Activated CD8-positive, alpha-beta memory T cell treated with anti-CD3 and anti-CD28 coated beads for 1 hour (primary cell): Measurements from ENCODE around the gene IQCE.
"Not testable (repeated sequence)": the region's sequence is repeated elsewhere in the genome, so short reads cannot be mapped to it uniquely, and the experiment has no call there.

Experiments
- DNase-seq, 2 donors: peaks; one replicate each; pipeline ENCODE4 v3.0.0-alpha.2; 2020; ENCODE audit warnings: low read depth in 1 of 2; ENCODE audit errors: extremely low read depth in 1 of 2

Gene IQCE

DNA sequence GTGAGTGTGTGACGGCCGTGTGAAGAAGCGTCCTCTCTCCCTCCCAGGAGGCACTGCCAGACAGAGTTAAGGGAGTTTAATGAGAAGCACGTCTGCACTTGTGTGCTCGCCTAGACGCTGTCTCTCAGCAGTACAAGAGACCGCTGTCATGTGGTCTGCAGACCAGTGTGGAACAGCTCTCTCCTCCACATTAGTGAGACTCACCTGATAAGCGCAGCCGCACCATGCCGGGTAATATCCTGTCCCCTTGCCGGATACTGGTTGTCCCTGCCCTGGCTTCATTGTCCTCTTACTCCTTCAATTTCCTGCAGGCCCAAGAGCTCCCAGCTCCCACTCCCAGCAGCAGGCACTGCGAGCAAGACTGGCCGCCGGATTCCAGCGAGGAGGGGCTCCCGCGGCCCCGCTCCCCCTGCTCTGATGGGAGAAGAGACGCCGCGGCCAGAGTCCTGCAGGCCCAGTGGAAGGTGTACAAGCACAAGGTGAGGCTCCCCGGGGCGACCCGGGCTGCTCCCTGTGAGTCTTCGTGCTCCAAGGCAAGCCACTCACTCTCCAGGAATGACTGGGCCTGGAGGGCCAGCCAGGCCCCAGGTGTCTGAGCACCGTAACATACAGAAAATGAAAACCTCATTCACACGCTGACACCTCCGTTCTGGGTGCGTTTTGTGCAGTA lies 39.5 kb downstream of the IQCE start:
- no peak for DNase-seq

DNA sequence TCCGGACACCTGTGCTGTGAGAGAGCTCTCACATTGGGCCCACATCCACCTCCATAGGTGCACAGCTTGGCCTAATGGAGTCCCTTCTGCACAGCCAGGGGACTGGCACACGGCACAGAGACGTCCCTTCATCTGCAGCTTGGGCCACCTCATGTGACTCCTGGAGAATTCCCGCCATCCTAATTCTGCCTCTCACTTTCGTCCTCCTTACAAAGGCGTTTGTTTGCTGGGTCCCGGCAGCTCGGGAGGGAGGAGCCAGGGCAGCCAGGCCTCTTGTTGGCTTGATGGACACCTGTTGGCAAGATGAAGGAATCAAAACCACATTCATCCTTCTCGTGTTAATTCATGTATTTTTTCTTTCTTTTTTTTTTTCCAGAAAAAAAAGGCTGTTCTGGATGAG lies 42.3 kb downstream of the IQCE start:
- DNase-seq, result no peak

DNA sequence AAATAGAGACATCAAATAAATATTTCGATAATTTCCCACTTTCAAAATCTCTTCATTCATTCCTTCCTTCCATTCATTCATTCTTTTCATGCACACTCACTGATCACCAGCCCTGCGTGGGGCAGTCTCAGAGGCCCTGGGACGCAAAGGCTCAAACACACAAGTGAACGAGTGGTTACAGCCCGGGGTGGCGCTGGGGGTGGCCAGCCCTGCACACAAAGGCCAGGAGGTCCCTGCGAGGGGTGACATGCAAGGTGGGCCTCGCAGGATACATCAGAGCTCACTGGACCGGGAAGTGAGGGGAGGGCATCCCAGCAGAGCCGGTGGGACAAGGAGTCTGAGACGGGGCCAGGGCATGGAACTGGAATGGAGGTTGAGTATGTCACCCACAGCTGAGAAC lies 43.1 kb downstream of the IQCE start:
- DNase-seq, result no peak

DNA sequence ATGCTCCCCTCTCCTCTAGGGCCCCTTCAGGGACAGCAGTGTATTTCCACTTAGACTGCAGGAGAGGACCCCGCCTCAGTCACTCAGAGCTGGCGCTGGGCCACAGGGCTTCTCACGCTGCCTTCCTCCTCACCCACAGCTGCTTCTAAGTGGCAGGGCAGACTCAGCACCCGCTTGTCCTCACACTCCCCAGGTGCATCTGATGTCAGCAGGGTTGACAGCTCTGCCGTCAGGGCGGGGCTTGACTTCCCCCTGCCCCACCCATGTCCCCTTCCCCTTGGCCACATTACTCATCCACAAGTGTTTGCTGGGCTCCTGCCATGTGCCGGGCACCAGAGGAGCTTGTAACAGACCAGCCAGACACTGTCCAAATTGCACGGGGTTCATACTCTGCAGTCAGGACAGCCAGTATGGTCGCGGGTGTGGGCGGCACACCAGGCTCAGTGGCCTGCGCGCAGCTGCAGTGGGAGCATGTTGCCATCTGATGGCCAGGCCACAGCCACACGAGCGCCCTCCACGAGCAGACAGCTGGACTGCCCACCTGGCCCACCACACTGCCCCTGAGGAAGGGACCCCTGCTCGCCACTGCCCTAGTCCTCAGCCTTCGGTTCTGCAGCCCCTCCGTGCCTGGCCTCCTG lies 43.7 kb downstream of the IQCE start:
- DNase-seq, result no peak

DNA sequence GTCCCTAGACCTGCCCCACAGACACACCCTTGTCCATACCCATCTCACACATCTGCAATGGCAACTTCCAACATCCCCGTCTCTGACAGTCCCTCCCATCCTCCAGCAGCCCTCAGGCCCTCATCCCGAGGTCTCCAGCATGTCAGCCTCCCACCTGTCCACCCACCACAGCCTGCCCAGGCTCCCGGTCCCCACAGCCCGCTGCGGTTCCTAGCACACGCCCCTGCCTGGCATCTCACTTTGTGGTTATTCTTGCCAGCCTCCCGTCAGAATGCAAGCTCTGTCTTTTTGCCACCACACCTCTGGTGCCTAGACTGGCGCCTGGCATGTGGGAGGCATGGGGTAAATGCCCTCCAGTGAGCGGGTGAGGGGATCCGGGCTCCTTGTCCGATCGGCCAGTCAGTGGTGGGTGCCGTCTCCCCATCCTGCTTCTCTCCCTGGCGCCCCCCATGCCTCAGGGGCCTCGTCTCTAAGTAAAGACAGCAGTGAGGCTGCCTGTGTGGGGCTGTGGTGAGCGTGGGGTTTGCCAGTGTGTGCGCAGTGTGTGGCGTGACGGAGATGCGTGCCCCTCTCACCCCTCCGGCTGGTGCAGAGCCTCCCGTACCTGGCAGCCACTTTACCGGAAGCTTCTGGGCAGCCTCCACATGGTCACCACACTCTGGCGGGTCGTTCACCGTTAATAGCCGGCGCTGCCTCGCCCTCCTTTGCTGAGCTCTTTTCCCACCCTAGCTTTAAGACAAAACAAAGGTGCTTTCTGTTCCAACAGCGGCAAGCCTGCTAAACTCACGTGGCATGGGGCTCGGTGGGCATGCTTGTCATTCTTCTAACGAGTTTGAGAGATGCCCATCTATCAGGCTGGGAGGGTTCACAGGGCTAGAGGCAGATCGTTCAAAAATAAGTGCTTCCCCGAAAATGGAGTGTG lies 44.5 kb downstream of the IQCE start:
- no peak for DNase-seq

DNA sequence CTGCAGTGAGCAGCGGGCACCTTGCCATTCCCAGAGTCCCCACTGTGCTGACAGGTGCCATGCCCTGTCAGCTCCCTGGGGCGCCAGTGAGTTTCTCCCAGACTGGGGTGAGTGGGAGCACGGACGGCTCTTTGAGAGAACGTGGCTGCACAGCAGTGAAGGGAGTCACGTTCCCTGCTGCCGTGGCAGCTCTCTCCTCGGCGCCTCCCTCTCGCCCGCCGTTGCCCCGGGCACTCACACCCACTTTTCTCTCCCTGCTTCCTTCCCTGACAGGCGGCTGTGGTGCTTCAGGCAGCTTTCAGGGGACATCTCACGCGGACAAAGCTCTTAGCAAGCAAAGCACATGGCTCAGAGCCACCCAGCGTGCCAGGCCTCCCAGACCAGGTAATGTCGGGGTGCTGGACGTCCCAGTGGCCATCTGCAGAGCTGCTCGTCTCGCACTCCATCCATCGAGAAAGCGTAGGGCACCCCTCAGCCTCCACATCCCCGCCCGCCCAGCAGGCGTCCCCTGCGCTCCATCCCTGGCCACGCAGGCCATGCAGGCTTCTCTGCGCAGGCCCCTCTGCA lies 45.9 kb downstream of the IQCE start:
- no peak for DNase-seq

DNA sequence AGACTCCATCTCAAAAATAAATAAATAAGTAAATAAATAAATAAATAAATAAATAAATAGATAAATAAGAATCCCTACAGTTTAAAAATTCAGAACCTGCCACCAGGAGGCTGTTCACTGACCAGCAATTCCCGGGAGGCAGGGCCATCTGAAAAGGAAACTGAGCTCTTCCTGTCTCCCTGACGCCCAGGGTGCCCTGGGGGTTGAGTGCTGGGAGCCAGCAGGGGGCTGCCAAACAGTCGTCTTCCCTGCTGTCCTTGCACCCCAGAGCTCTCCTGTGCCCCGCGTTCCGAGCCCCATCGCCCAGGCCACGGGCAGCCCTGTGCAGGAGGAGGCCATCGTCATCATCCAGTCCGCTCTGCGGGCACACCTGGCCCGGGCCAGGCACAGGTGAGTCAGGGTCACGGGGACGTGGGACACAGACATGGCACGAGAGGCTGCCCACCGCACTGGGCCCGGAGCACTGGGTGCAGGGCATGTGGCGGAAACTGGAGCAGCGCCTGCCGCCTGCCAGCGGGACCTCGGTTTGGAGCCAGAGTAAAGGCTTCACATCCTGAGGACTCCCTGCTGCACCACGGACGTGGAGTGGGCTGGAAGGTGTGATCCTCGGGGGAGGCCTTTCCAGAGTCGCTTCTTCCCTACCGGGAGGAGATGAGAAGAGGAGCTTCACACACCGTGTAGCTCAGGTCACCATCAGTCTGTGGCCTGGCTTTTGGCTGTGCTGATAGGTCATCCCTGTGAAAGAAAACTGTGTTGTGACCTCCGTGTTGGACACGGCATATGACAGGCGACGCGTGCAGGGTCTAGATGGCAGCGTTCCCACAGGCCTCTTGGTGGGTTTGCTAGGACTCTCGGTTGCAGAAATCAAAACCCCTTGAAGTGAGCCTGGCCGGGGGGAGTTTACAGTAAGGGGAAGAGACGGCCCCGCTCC lies 47.1 kb downstream of the IQCE start:
- no peak for DNase-seq

DNA sequence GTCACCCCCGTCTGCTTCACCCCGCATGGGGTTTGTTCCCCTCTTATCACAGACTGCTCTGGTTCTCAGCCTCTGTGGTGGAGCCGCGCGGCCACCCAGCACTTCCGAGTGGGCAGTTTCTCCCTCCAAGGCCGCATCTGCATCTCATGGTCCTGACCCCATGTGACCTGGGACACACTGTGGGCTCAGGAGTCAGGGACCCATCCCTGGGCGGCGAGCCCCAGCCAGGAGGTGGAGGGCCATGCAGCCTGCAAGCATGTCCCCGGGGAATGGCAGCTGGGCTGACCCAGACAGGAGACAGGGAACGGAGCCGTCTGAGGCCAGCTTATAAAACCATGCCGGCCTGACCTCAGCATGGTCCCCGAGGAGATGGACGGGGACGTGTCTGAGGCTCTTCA lies 47.8 kb downstream of the IQCE start:
- no peak for DNase-seq

DNA sequence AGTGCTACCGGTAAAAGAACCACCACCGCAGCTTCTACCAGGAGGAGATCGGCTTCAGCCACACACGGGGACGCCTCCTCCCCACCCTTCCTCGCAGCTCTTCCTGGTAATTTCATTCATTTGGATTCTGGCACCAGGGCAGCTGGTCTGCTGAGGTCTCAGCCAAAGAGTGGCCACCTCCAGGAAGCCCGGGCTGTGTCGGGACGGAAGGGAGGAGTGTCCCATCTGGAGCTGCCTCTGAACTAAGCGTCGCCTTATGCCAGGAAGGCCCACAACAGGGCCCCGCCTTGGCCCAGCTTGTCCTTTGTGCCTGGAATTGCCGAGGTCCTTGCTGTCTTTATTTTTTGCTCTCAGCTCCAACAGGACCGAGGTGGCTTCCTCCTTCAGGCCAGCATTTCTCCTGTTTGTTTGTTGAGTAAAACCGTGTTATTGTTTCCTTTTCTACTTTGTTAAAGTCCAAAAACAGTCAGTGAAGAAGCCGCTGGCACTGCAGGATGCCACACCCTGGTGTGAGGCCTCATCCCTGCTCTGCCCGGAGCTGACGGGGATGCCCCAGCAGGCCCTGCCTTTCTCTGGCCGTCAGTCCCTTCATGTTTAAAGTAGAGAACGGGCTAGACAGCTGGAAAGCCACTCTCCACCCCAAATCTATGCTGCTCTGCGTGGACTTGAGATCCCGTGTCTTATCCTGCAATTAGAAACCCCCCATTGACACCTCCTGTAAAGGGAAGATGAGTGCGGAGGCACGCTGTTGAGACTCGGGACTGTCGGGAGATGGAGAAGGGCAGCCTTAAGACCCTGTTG lies 48.5 kb downstream of the IQCE start:
- DNase-seq, result no peak

DNA sequence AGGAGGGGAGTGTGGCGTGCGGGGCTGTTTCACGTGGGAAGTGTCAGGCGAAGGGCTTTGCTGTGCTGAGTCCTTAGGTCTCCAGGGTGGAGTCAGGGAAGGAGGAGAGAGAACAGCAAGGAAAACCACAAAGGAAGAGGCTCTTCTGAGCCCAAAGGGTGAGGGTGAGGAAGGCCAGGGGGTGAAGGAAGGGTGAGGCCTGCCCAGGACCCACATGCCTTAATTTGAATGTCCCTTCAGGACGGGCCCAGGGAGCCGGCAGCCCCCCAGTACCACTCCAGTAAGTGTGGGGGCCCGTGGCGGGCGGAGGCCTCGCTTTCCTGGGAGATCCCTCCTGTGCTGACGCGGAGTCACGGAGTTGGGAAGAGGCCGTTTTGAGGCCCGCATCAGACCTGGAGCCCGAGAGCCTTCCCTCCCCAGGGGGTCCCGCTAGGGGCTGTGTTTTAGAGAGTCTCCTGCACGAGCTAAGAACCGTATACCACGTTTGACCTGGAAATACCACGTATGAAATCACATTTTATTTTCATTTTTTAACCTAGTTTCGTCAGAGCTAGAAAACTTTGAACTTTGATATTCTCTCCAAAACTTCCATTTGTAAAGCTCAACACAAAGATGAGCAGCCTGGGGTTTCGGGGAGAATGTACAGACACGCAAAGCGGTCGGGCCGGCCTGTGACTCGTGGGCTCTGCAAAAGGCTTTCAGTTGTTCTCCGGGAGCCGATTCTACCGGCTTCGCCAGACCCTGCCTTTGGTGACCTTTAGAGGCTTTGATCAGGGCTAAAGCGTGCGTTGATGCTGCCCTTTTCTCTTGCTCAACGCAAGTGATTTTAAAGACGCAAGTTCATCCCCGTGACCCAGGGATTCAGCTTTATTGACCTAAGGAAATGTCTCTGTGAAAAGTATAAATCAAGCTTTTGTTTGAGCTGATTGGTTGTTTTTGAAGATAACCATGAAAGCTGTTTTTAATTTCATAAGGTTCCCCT lies 49.4 kb downstream of the IQCE start:
- DNase-seq, result no peak

DNA sequence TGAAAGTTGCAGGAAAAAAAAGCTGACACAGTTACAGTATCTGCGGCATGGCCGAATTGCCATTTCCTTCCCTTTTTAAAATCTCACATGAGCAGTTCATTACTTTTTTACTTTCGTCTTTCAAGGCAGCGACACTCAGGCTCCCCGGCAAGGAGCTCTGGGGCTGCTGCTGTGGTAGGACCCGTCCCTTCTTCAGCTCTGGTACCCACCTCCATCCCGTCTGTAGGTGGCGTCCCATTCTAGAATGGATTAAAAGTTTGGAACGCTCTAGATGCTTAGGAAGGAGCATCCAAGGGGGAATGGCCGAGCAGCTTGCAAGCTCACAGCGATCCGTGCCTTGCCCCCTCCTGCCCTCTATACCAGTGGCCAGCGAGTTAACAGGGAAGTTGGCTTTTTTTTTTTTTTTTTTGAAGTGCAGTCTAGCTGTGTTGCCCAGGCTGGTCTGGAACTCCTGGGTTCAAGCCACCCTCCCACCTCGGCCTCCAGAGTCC lies 50.2 kb downstream of the IQCE start:
- no peak for DNase-seq

DNA sequence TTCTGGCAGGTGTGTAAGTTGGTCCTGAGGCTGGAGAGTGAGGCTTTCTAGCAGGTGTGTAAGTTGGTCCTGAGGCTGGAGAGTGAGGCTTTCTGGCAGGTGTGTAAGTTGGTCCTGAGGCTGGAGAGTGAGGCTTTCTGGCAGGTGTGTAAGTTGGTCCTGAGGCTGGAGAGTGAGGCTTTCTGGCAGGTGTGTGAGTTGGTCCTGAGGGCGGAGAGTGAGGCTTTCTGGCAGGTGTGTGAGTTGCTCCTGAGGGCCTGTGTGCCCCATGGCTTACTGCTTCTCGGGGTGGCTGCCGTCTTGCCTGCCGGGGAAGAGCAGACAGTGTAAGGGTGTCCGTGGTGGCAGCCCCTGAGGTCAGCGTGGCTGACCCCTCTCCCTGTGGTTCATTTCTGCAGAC lies 50.9 kb downstream of the IQCE start:
- not testable (repeated sequence) for DNase-seq

DNA sequence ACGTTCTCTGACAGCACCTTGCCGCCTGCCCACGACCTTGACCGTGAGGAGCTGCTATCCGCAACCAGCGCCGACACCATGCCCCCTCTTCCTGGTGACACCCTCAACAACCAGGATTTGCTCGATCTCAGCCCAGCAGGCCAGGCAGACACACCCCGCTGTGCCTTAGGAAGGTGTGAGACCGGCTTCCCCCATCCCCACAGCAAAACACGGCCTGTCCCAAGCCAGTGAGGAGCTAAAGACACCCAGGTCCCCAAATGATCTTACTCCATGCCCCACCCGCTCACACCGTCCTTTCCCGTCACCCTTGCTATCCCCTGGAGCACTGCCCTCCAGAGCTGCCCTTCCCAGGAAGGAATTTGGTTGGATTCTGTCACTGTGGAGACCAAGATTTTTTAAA lies 51.7 kb downstream of the IQCE start:
- no peak for DNase-seq

DNA sequence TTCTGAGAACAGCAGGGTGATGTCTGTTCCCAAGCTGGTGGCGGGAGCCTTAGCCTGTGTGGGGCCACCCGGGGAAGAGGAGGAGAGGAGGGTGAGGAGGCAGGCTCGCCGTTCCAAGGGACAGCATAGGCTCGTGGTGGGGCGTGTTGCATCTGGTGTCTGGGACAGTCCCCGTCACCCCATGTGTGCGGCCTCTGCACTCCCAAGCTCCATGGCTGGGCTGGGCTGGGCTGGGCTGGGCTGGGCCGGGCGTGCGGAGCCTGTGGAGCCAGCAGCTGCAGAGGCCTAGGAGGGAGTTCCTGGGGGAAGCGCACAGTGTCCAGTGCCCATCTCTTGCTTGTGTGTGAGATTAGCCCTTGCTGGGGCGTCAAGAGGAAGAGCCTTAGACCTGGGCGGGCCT lies 52.1 kb downstream of the IQCE start:
- DNase-seq, result no peak

DNA sequence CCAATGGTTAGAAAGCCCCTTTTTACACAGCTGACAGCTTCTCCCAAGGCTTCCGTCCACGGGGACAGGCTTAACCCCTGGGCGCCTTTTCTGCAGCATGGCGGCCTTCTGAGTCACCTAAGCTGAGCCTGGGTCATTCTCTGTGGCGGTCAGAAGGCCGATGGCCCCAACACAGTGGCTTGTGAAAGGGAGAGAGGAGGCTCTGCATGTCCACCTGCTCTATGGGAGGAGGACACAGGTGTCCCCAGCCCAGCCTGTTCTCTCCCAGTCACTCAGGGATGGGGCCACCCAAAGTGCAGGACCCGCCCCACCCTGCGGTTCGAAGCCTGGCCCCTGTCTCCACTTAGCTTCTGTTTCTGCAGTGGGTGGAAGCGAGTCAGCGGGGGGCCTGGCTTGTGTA lies 52.6 kb downstream of the IQCE start:
- DNase-seq, result no peak

DNA sequence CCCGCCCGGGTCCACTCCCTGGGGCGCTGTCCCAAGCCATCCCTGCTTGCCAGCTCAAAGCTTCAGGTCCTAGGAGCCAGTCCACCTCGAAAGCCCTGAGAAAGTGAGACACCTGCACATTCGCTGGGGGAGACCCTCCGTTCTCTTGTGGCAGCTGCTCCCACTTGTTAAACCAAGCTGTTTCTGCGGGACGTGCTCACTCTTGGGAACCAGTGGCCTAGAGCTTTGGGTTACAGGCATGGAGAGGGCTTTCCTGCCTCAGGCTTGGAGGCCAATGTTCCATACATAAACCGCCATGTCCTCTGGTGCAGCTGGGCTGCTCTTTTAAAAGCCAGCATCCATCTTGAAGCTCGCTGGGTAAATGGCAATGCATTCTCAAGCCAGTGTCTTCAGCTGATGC lies 53.1 kb downstream of the IQCE start:
- DNase-seq, result no peak

DNA sequence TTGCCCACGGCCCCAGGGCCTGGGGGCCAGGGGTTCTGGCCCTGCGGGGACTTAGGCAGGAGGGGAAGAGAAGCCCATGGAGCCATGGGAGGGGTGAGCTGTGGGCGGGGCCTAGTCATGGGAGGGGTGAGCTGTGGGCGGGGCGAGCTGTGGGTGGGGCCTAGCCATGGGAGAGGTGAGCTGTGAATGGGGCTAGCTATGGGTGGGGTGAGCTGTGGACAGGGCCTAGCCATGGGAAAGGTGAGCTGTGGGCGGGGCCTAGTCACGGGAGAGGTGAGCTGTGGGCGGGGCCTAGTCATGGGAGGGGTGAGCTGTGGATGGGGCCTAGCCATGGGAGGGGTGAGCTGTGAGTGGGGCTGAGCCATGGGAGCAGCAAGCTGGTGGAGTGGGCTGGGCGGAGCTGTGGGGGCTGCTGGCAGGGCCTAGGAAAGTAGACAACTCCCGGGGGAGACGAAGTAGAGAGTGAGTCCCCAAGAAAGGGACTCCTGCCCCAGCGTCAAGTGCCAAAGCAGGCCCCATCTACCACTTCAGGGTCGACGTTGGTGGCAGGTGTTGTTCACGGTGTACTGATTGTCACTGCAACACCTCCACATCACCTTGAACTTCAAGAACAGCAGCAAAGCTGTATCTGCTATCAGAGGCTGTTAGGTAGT lies 53.8 kb downstream of the IQCE start:
- no peak for DNase-seq
